HG03064 (cell line): Measurements from ENCODE around the gene THAP6.

Source experiments
- ATAC-seq: cut with Tn5 transposase; IDR thresholded peaks from one replicate; pipeline ENCODE4 v1.9.1; 2021; ENCODE audit warnings: low read depth; ENCODE audit not compliant: unreplicated experiment

THAP6 gene

GRCh38 chr4:75566911-75567310, 52.6 kb downstream of the THAP6 start:
- no peak for ATAC-seq

- no peak for ATAC-seq
Measured at GRCh38 chr4:75567725-75568124, 53.5 kb downstream of the THAP6 start.
